ENCODE data around the gene MTA1.

MTA1 gene

GRCh38 chr14:105445290-105445689 lies 25.7 kb downstream of the MTA1 start:
- H3K4me3 ChIP-seq (ENCODE audit: low read depth in 1 of 2, low read length in 2 of 2): no peak overlapping the region
- H3K36me3 ChIP-seq (ENCODE audit: insufficient read depth, low read length): peaks cover 3% of the 10 kb centered on the region
- no peaks in the 10 kb centered on the region for H3K9me3 ChIP-seq (ENCODE audit: low read length)
- H3K27ac ChIP-seq (ENCODE audit: low read depth, low read length): no peak overlapping the region
- H3K4me1 ChIP-seq (ENCODE audit: insufficient read depth, low read length): no peaks in the 10 kb centered on the region
- no peak overlapping the region for H3K9ac ChIP-seq (ENCODE audit: low read length)
- H3K27me3 ChIP-seq (ENCODE audit: control insufficient read depth in 1 of 2, insufficient read depth in 2 of 2, low read length in 2 of 2): no peaks in the 10 kb centered on the region

DNA sequence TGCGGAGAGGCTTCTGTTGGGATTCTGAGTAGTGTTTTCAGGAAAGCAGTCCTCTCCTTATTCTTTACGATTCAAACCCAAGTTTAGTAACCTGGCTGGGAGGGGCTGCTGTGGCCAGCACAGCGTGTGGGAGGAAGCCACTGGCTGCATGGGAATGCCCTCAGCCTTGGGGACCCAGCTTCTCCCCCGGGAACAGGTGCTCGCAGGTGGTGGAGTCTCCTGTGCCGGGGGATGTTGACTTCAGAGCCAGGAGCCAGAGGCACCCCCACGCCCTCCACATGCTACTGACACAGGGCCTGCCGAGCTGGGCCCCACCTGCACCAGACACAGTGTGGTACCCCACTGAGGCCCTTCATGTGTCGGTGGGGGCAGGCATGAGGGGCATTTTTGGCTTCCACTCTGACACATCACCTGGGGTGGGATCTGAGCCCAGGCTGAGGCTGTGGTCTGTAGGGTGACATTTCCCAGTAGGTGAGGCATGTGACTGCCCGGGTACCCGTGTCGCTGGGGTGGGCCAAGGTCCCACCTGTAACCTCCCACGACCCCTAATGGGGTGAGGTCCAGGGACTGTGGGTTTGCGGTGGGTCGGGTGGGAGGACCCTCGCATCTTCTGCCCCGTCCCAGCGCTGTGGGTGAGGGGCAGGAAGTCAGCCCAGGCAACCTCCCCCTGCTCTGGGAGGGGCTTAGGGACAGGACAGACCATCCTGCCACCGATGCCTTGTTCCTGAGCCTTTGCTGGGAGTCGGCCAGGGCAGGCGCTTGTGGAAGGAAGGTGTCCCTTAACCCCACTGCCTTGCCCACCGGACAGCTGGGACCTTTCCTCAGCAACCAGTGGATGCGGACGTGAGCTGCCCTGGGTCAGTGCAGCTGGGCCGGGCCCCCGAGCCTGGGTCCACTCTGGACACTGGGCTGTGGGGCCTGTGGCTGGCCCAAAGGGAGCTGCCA lies 26.5 kb downstream of the MTA1 start:
- Histone ChIP-seq H3K27ac (ENCODE audit: low read depth, low read length) (no peak overlapping the region), H3K4me1 (ENCODE audit: insufficient read depth, low read length) (no peaks in the 10 kb centered on the region), H3K4me3 (ENCODE audit: low read depth in 1 of 2, low read length in 2 of 2) (no peak overlapping the region), H3K9me3 (ENCODE audit: low read length) (no peaks in the 10 kb centered on the region), H3K27me3 (ENCODE audit: control insufficient read depth in 1 of 2, insufficient read depth in 2 of 2, low read length in 2 of 2) (no peaks in the 10 kb centered on the region), H3K36me3 (ENCODE audit: insufficient read depth, low read length) (peaks cover 12% of the 10 kb centered on the region), H3K9ac (ENCODE audit: low read length) (no peak overlapping the region)

DNA sequence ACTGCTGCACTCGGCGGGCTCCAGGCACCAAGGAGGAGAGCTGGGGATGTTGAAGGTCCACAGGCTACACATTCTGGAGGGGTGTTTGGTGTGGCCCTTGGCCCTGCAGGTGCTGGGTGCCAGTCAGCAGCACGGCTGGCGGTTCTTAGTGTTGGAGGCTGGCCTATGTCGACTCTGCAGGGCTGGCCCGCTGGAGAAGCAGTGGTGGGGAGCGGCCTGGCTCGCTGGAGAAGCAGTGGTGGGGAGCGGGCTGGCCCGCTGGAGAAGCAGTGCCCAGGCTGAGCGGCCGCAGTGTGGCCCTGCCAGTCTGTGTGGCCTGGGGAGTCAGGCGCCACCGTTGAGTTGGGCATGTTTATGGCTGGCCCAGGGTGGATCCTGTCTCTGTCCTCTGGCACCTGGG lies 27.3 kb downstream of the MTA1 start:
- no peak overlapping the region for H3K4me3 ChIP-seq (ENCODE audit: low read depth in 1 of 2, low read length in 2 of 2)
- no peak overlapping the region for H3K9ac ChIP-seq (ENCODE audit: low read length)
- no peaks in the 10 kb centered on the region for H3K9me3 ChIP-seq (ENCODE audit: low read length)
- peaks cover 14% of the 10 kb centered on the region for H3K36me3 ChIP-seq (ENCODE audit: insufficient read depth, low read length)
- no peak overlapping the region for H3K27ac ChIP-seq (ENCODE audit: low read depth, low read length)
- H3K4me1 ChIP-seq (ENCODE audit: insufficient read depth, low read length): no peaks in the 10 kb centered on the region
- H3K27me3 ChIP-seq (ENCODE audit: control insufficient read depth in 1 of 2, insufficient read depth in 2 of 2, low read length in 2 of 2): no peaks in the 10 kb centered on the region

DNA sequence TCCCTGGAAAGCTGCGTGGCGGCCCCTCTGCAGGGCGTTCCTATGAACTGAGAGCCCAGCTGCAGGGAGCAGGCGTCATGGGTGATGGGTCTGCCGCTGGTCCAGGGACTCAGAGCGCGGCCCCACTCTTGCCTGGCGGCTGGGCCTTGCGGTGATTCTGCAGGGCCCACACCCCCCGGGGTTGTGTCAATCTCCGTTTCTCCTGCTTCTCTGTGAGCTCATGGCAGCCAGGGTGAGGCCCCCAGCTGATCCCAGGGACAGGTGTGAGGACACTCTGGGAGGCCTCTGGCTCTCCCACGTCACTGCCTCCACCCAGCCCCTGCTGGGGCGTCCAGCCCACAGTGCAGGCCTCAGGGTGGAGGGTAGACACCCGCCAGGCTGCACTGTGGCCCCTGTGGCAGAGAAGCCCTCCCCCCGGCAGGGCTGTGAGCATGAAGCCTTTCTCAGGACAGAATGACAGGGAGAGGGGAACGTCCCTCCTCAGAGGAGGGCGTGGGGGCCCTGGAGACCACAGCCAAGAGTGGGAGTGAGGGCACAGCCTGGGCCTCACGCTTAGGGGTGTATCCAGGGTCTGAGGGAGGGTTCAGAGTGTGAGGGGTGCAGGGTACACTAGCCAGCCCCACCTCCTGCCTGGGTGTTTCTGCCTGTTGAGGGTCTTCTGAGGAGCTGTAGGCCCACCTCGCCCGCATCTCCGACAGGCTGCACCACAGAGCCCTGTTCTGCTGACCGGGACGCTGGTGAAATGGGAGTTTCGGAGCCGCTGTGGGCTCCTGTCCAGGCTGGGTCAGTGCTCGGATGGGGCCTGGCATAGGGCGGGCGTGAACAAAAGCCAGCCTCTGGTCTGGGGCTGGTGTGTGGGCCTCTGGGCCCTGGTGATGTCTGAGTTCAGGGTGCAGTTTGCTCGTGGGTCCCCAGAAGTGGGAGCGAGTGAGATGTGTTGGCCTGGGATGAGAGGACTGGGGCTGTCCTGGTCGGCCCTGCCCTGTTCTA lies 28.3 kb downstream of the MTA1 start:
- Histone ChIP-seq H3K9me3 (ENCODE audit: low read length) (no peaks in the 10 kb centered on the region), H3K27ac (ENCODE audit: low read depth, low read length) (no peak overlapping the region), H3K36me3 (ENCODE audit: insufficient read depth, low read length) (peaks cover 21% of the 10 kb centered on the region), H3K27me3 (ENCODE audit: control insufficient read depth in 1 of 2, insufficient read depth in 2 of 2, low read length in 2 of 2) (no peaks in the 10 kb centered on the region), H3K4me1 (ENCODE audit: insufficient read depth, low read length) (no peaks in the 10 kb centered on the region), H3K9ac (ENCODE audit: low read length) (no peak overlapping the region), H3K4me3 (ENCODE audit: low read depth in 1 of 2, low read length in 2 of 2) (no peak overlapping the region)

DNA sequence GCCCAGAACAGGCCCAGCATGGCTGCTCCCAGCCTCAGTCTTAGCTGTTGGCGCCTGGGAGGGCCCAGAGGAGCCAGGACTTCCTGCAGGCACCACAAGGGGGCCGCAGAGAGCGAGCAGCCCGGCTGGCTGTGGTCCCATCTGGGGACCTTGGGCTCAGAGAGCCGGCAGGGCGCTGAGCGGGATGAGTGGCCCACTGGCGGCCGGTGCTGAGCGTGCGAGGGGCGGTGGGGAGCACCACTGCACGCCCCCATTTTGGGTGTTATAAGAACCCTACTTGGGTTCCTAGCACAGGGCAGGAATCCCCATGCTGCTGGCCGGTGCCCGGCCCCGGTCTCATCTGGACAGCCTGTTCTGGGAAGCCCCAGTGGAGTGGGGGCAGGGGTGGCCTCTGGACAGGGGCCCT lies 29.1 kb downstream of the MTA1 start:
- H3K4me3 ChIP-seq (ENCODE audit: low read depth in 1 of 2, low read length in 2 of 2): no peak overlapping the region
- H3K27me3 ChIP-seq (ENCODE audit: control insufficient read depth in 1 of 2, insufficient read depth in 2 of 2, low read length in 2 of 2): no peaks in the 10 kb centered on the region
- H3K27ac ChIP-seq (ENCODE audit: low read depth, low read length): no peak overlapping the region
- H3K4me1 ChIP-seq (ENCODE audit: insufficient read depth, low read length): no peaks in the 10 kb centered on the region
- peaks cover 23% of the 10 kb centered on the region for H3K36me3 ChIP-seq (ENCODE audit: insufficient read depth, low read length)
- no peak overlapping the region for H3K9ac ChIP-seq (ENCODE audit: low read length)
- no peaks in the 10 kb centered on the region for H3K9me3 ChIP-seq (ENCODE audit: low read length)

GRCh38 chr14:105449276-105450122 lies 29.9 kb downstream of the MTA1 start:
- H3K36me3 ChIP-seq (ENCODE audit: insufficient read depth, low read length): peaks cover 23% of the 10 kb centered on the region
- H3K4me3 ChIP-seq (ENCODE audit: low read depth in 1 of 2, low read length in 2 of 2): no peak overlapping the region
- no peak overlapping the region for H3K27ac ChIP-seq (ENCODE audit: low read depth, low read length)
- H3K27me3 ChIP-seq (ENCODE audit: control insufficient read depth in 1 of 2, insufficient read depth in 2 of 2, low read length in 2 of 2): no peaks in the 10 kb centered on the region
- no peaks in the 10 kb centered on the region for H3K9me3 ChIP-seq (ENCODE audit: low read length)
- no peak overlapping the region for H3K9ac ChIP-seq (ENCODE audit: low read length)
- no peaks in the 10 kb centered on the region for H3K4me1 ChIP-seq (ENCODE audit: insufficient read depth, low read length)

DNA sequence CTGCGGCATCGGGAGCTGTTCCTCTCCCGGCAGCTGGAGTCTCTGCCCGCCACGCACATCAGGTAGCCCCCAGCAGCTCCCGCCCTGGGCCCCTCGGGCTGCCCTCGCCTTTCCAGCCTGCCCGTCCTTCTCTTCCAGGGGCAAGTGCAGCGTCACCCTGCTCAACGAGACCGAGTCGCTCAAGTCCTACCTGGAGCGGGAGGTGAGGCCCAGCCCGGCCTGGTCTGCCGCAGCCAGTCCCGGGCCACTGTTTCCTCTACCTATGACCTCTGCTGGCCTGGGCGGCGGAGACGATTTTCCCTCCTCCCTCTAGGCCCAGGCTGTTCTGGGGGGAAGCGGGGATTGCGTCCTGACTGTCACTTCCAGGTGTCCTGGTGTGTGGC lies 30.5 kb downstream of the MTA1 start:
- no peak overlapping the region for H3K9ac ChIP-seq (ENCODE audit: low read length)
- H3K4me3 ChIP-seq (ENCODE audit: low read depth in 1 of 2, low read length in 2 of 2): no peak overlapping the region
- peaks cover 25% of the 10 kb centered on the region for H3K36me3 ChIP-seq (ENCODE audit: insufficient read depth, low read length)
- H3K27ac ChIP-seq (ENCODE audit: low read depth, low read length): no peak overlapping the region
- H3K9me3 ChIP-seq (ENCODE audit: low read length): no peaks in the 10 kb centered on the region
- H3K4me1 ChIP-seq (ENCODE audit: insufficient read depth, low read length): no peaks in the 10 kb centered on the region
- H3K27me3 ChIP-seq (ENCODE audit: control insufficient read depth in 1 of 2, insufficient read depth in 2 of 2, low read length in 2 of 2): no peaks in the 10 kb centered on the region

DNA sequence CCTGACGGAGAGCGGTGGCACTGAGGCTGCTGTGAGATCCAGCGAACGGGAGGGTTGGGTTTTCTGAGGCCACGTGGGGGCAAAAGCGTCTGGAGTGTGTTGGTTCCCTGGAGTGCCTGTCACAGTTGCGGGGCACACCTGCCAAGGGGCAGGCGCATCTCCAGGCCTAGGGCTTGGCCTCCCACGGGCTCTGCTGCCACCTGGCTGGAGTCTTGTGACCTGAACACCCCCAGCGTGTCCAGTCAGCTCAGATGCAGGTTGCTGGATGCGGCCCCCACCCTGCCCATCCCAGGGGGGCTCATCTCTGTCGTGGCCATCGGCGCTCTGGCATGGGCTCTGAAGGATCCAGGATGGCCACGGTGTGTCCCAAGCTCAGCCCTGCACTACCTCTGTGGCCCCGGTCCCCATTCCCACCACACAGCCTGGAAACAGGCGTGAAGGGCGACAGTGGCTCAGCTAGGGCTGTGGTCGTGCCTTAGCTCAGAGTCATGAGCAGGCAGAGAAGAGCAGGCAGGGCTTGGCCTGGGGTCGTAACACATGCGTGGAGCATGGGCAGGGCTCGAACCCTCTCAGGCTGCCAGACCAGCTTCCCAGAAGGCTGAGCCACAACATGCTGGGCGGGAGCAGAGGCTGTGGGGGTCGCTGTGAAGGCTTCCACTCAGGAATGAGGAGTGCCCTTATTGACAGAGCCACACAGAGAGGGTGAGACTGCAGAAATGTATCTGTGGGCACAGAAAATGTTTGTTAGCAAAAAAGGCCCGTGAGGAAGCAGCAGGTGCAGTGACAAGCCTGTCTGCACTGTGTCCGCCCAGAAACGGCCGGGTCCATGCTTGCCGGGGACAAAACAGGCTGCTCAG lies 31.5 kb downstream of the MTA1 start:
- H3K4me3 ChIP-seq (ENCODE audit: low read depth in 1 of 2, low read length in 2 of 2): no peak overlapping the region
- peaks cover 34% of the 10 kb centered on the region for H3K36me3 ChIP-seq (ENCODE audit: insufficient read depth, low read length)
- no peaks in the 10 kb centered on the region for H3K27me3 ChIP-seq (ENCODE audit: control insufficient read depth in 1 of 2, insufficient read depth in 2 of 2, low read length in 2 of 2)
- H3K9me3 ChIP-seq (ENCODE audit: low read length): no peaks in the 10 kb centered on the region
- H3K27ac ChIP-seq (ENCODE audit: low read depth, low read length): no peak overlapping the region
- no peaks in the 10 kb centered on the region for H3K4me1 ChIP-seq (ENCODE audit: insufficient read depth, low read length)
- no peak overlapping the region for H3K9ac ChIP-seq (ENCODE audit: low read length)

DNA sequence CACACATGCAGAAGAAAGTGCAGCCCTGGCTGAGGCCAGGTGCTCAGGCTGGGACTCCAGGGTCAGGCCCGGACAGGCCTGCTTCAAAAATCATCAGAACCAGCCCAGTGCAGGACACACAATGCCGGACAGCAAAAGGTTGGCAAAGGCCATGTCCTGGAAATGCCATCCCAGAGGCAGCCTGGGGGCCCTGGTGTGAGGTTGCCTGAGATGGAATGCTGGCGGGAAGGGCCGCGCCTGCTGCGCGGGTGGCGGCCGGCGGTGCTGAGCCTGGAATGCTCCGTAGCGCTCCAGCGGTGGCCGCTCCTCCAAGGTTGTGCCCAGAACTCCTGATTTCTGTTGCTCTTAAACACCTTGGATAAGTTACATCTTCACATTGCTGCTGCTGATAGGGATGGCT lies 33.3 kb downstream of the MTA1 start:
- peaks cover 42% of the 10 kb centered on the region for H3K36me3 ChIP-seq (ENCODE audit: insufficient read depth, low read length)
- H3K9ac ChIP-seq (ENCODE audit: low read length): no peak overlapping the region
- no peaks in the 10 kb centered on the region for H3K27me3 ChIP-seq (ENCODE audit: control insufficient read depth in 1 of 2, insufficient read depth in 2 of 2, low read length in 2 of 2)
- no peaks in the 10 kb centered on the region for H3K9me3 ChIP-seq (ENCODE audit: low read length)
- no peak overlapping the region for H3K27ac ChIP-seq (ENCODE audit: low read depth, low read length)
- H3K4me1 ChIP-seq (ENCODE audit: insufficient read depth, low read length): no peaks in the 10 kb centered on the region
- no peak overlapping the region for H3K4me3 ChIP-seq (ENCODE audit: low read depth in 1 of 2, low read length in 2 of 2)

DNA sequence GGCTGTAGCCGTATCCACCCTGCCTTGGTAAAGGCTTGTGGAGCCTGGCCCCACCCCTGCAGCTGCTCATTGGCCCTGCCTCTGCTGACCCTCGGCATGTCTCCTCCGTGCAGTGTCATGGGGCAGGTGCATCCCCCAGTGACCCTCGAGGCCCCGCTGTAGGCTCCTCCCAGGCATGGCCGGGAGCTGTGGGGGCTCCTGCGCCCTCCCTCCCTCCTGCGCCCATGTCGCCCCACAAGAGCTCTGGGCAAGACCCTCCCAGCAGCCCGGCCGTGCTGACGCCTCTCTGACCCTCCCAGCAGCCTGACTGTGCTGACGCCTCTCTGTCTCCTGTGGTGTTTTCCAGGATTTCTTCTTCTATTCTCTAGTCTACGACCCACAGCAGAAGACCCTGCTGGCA lies 34.2 kb downstream of the MTA1 start:
- Histone ChIP-seq H3K9ac (ENCODE audit: low read length) (no peak overlapping the region), H3K4me3 (ENCODE audit: low read depth in 1 of 2, low read length in 2 of 2) (no peak overlapping the region), H3K27ac (ENCODE audit: low read depth, low read length) (no peak overlapping the region), H3K9me3 (ENCODE audit: low read length) (no peaks in the 10 kb centered on the region), H3K4me1 (ENCODE audit: insufficient read depth, low read length) (no peaks in the 10 kb centered on the region), H3K36me3 (ENCODE audit: insufficient read depth, low read length) (peaks cover 47% of the 10 kb centered on the region), H3K27me3 (ENCODE audit: control insufficient read depth in 1 of 2, insufficient read depth in 2 of 2, low read length in 2 of 2) (no peaks in the 10 kb centered on the region)
